ENCODE data around the gene NUP155. TPM values are rescaled to one million over a fixed set of nuclear protein-coding genes. Genes with fewer than 3 reads are reported as not detected.
"Not testable (repeated sequence)": the region's sequence is repeated elsewhere in the genome, so short reads cannot be mapped to it uniquely, and the experiment has no call there.

NUP155 gene
- total RNA-seq: 28.7 and 29.7 TPM in 2 replicates

- peak; percentile 81 to 95 for DNase-seq (ENCODE audit: low read depth in 2 of 2)
Observed at GRCh38 chr5:37370864-37371726, at the start of gene NUP155. NUP155 (minus strand) TSS chr5:37371106; CDS start chr5:37370977, 129 bp downstream.

GRCh38 chr5:37417347-37417746, 46.4 kb upstream of the NUP155 start:
- no peak for DNase-seq (ENCODE audit: low read depth in 2 of 2)

- DNase-seq (ENCODE audit: low read depth in 2 of 2): not testable (repeated sequence)
Observed at GRCh38 chr5:37415456-37415855, 44.5 kb upstream of the NUP155 start.

GRCh38 chr5:37412515-37412914, 41.6 kb upstream of the NUP155 start:
- no peak for DNase-seq (ENCODE audit: low read depth in 2 of 2)

- DNase-seq (ENCODE audit: low read depth in 2 of 2): no peak
Observed at GRCh38 chr5:37400501-37400900, 29.6 kb upstream of the NUP155 start.

GRCh38 chr5:37396352-37396751, 25.4 kb upstream of the NUP155 start:
- DNase-seq (ENCODE audit: low read depth in 2 of 2): no peak

GRCh38 chr5:37391591-37391990, 20.7 kb upstream of the NUP155 start:
- DNase-seq (ENCODE audit: low read depth in 2 of 2): no peak

GRCh38 chr5:37379100-37379628, 8.3 kb upstream of the NUP155 start, which contains the start of gene WDR70:
WDR70 (plus strand) TSS chr5:37379318; CDS start chr5:37379368, 50 bp downstream.
- DNase-seq (ENCODE audit: low read depth in 2 of 2): peak; percentile 85 to 93

- not testable (repeated sequence) for DNase-seq (ENCODE audit: low read depth in 2 of 2)
Observed at GRCh38 chr5:37378066-37378465, 7.2 kb upstream of the NUP155 start.

GRCh38 chr5:37375091-37375490, 4.2 kb upstream of the NUP155 start:
- DNase-seq (ENCODE audit: low read depth in 2 of 2): no peak

- DNase-seq (ENCODE audit: low read depth in 2 of 2): no peak
Observed at GRCh38 chr5:37370550-37370863, 399 bp downstream of the NUP155 start.

GRCh38 chr5:37355161-37355560, 15.7 kb downstream of the NUP155 start:
- no peak for DNase-seq (ENCODE audit: low read depth in 2 of 2)

GRCh38 chr5:37342741-37343140, 28.2 kb downstream of the NUP155 start:
- not testable (repeated sequence) for DNase-seq (ENCODE audit: low read depth in 2 of 2)

- not testable (repeated sequence) for DNase-seq (ENCODE audit: low read depth in 2 of 2)
Observed at GRCh38 chr5:37334754-37335153, 36.2 kb downstream of the NUP155 start.

- no peak for DNase-seq (ENCODE audit: low read depth in 2 of 2)
Observed at GRCh38 chr5:37326536-37326935, 44.4 kb downstream of the NUP155 start.

GRCh38 chr5:37323607-37324006, 47.3 kb downstream of the NUP155 start:
- no peak for DNase-seq (ENCODE audit: low read depth in 2 of 2)

GRCh38 chr5:37319037-37319782, 51.7 kb downstream of the NUP155 start:
- DNase-seq (ENCODE audit: low read depth in 2 of 2): no peak

GRCh38 chr5:37316027-37316426, 54.9 kb downstream of the NUP155 start:
- DNase-seq (ENCODE audit: low read depth in 2 of 2): no peak

GRCh38 chr5:37310360-37310759, 60.5 kb downstream of the NUP155 start:
- no peak for DNase-seq (ENCODE audit: low read depth in 2 of 2)

- DNase-seq (ENCODE audit: low read depth in 2 of 2): no peak
Observed at GRCh38 chr5:37308793-37309192, 62.1 kb downstream of the NUP155 start.

GRCh38 chr5:37304888-37305287, 66.0 kb downstream of the NUP155 start:
- no peak for DNase-seq (ENCODE audit: low read depth in 2 of 2)

- not testable (repeated sequence) for DNase-seq (ENCODE audit: low read depth in 2 of 2)
Observed at GRCh38 chr5:37296313-37296712, 74.6 kb downstream of the NUP155 start.

Measured in dermis microvascular lymphatic vessel endothelial cell (primary cell).